ENCODE data around the gene IL4.
"Not testable (repeated sequence)": the region's sequence is repeated elsewhere in the genome, so short reads cannot be mapped to it uniquely, and the experiment has no call there.

The IL4 gene

DNA sequence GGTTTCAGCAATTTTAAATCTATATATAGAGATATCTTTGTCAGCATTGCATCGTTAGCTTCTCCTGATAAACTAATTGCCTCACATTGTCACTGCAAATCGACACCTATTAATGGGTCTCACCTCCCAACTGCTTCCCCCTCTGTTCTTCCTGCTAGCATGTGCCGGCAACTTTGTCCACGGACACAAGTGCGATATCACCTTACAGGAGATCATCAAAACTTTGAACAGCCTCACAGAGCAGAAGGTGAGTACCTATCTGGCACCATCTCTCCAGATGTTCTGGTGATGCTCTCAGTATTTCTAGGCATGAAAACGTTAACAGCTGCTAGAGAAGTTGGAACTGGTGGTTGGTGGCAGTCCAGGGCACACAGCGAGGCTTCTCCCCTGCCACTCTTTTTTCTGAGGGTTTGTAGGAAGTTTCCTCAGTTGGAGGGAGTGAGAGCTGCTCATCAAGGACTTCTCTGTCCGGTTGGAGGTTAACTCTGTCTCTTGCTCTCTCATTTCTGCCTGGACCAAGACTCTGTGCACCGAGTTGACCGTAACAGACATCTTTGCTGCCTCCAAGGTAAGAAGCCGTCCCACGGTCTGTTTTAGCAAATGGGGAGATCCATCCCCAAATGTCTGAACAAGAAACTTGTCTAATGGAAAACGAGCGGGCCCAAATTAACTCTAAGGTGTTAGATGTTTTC is at the start of gene IL4:
Gene IL4 (plus strand): TSS at position 51 of the 692 bp plus-strand sequence. CDS start 62 bp downstream, at position 113.
- no peak for DNase-seq (ENCODE audit: low read depth)

DNA sequence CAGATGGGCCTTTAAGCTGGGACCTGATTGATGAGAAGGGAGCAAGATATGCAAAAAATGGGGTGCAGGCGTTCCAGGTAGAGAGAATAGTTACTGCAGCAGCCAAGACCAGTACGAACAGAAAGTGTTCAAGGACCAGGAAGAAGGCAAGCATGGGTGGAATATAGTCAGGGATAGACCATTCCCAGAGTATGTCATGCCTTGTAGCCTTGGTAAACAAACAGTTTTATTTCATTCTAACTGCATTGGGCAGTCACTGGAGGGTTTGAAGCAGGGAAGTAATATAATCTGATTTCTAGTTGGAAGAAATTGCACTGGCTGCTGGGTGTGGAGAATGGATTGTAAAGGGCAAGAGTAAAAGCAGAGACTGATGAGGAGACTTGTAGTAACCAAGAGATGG is 46.3 kb upstream of the IL4 start:
- DNase-seq (ENCODE audit: low read depth): no peak

GRCh38 chr5:132628814-132629213 is 45.0 kb upstream of the IL4 start:
- DNase-seq (ENCODE audit: low read depth): no peak

- DNase-seq (ENCODE audit: low read depth): no peak
These were observed 44.4 kb upstream of the IL4 start for GRCh38 chr5:132629230-132629944.

- DNase-seq (ENCODE audit: low read depth): not testable (repeated sequence)
These were observed 40.2 kb upstream of the IL4 start for GRCh38 chr5:132633587-132633986.

DNA sequence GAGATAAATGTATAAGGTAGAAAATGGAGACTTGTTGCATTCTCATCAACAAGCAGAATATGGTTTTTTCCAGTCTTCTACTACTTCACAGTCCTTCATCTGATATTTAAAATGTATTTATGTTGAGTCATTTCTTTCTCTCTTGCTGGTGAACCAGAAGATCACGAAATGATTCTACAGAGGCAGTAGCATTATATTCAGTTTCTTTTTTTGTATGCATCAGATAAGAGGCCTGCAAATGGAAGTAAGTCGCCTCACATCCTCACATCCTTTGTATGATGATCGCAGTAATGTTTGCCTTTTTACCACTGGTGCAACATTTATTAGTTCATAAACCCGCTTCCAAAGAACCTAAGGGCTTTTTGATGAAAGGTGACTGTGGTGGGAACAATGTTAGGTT is 37.9 kb upstream of the IL4 start:
- DNase-seq (ENCODE audit: low read depth): no peak

DNA sequence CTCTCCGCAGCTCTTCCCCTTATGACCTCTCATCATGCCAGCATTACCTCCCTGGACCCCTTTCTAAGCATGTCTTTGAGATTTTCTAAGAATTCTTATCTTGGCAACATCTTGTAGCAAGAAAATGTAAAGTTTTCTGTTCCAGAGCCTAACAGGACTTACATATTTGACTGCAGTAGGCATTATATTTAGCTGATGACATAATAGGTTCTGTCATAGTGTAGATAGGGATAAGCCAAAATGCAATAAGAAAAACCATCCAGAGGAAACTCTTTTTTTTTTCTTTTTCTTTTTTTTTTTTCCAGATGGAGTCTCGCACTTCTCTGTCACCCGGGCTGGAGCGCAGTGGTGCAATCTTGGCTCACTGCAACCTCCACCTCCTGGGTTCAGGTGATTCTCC is 36.5 kb upstream of the IL4 start:
- no peak for DNase-seq (ENCODE audit: low read depth)

DNA sequence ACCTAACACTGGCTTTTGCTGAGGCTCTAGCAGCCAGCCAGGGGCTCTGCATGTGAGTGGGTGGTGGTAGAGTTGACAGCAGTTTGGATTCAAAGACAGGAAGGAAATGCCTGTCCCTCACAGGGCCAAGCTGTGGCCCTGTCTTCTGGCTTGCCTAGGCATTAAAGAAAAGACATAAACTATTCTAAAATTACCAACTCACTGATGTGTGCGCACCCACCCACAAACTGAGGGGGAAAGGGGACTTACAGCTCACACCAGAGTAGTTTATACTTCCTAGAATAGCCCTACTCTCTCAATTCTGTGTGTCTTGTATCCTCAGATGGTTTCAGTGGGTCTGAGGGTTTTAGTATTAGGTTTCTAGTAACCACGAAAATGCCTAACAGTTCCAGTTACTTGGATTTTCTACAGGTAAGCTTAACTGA is 34.1 kb upstream of the IL4 start:
- DNase-seq (ENCODE audit: low read depth): no peak

DNA sequence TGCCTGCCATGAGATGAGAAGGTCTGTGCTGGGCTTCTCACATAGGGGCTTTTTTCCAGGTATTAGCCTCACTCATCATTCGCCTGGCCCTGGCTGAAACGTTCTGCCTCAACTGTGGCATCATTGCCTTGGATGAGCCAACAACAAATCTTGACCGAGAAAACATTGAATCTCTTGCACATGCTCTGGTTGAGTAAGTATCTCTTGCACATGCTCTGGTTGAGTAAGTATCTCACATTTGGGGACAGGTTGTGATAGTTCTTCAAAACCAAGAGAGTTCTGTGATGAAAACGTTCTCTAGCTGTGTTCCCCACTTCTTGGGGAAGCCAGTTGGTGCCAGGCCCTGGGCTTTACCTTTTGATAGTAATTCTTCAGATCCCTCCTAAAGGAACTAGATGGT is 33.2 kb upstream of the IL4 start:
- no peak for DNase-seq (ENCODE audit: low read depth)

- DNase-seq (ENCODE audit: low read depth): no peak
These were observed 32.5 kb upstream of the IL4 start for GRCh38 chr5:132641241-132641723.

- no peak for DNase-seq (ENCODE audit: low read depth)
These were observed 31.9 kb upstream of the IL4 start for GRCh38 chr5:132641841-132642240.

GRCh38 chr5:132644177-132644576 is 29.6 kb upstream of the IL4 start:
- no peak for DNase-seq (ENCODE audit: low read depth)

- DNase-seq (ENCODE audit: low read depth): no peak
These were observed 27.1 kb upstream of the IL4 start for GRCh38 chr5:132646583-132647266.

- DNase-seq (ENCODE audit: low read depth): no peak
These were observed 26.3 kb upstream of the IL4 start for GRCh38 chr5:132647473-132647872.

- no peak for DNase-seq (ENCODE audit: low read depth)
These were observed 25.4 kb upstream of the IL4 start for GRCh38 chr5:132648355-132648754.

- DNase-seq (ENCODE audit: low read depth): no peak
These were observed 21.8 kb upstream of the IL4 start for GRCh38 chr5:132651838-132652469.

- no peak for DNase-seq (ENCODE audit: low read depth)
These were observed 20.1 kb upstream of the IL4 start for GRCh38 chr5:132653716-132654115.

- DNase-seq (ENCODE audit: low read depth): peak; percentile 46
These were observed 17.7 kb upstream of the IL4 start for GRCh38 chr5:132655821-132656773.

GRCh38 chr5:132656774-132657355 is 16.9 kb upstream of the IL4 start:
- no peak for DNase-seq (ENCODE audit: low read depth)

DNA sequence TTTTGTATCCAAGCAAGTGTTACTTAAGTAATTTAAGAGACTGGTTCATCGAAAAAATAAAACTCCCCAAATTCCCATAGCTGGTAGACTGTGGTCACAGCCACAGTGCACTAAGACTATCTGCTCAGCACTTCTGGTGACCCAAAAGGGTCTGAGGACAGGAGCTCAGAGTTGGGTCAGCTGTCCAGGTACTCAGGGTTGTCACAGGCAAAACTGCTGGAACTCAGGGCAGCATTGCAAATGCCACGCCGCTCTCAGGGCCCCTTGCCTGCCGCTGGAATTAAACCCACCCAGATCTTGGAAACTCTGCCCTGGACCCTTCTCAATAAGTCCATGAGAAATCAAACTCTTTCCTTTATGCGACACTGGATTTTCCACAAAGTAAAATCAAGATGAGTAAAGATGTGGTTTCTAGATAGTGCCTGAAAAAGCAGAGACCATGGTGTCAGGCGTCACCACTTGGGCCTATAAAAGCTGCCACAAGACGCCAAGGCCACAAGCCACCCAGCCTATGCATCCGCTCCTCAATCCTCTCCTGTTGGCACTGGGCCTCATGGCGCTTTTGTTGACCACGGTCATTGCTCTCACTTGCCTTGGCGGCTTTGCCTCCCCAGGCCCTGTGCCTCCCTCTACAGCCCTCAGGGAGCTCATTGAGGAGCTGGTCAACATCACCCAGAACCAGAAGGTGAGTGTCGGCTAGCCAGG is 16.0 kb upstream of the IL4 start, which contains the start of gene IL13:
Gene IL13 (plus strand): TSS at position 498 of the 705 bp plus-strand sequence. CDS start 14 bp downstream, at position 512.
- DNase-seq (ENCODE audit: low read depth): no peak
